ENCODE measurements around the gene LCOR. TPM values are rescaled to one million over a fixed set of nuclear protein-coding genes. Genes with fewer than 3 reads are reported as not detected.
"Not testable (repeated sequence)": the region's sequence is repeated elsewhere in the genome, so short reads cannot be mapped to it uniquely, and the experiment has no call there.

LCOR gene
- total and polyA plus RNA-seq, 4 donors = 2.4 to 38.9 (median 19.5) TPM

DNA sequence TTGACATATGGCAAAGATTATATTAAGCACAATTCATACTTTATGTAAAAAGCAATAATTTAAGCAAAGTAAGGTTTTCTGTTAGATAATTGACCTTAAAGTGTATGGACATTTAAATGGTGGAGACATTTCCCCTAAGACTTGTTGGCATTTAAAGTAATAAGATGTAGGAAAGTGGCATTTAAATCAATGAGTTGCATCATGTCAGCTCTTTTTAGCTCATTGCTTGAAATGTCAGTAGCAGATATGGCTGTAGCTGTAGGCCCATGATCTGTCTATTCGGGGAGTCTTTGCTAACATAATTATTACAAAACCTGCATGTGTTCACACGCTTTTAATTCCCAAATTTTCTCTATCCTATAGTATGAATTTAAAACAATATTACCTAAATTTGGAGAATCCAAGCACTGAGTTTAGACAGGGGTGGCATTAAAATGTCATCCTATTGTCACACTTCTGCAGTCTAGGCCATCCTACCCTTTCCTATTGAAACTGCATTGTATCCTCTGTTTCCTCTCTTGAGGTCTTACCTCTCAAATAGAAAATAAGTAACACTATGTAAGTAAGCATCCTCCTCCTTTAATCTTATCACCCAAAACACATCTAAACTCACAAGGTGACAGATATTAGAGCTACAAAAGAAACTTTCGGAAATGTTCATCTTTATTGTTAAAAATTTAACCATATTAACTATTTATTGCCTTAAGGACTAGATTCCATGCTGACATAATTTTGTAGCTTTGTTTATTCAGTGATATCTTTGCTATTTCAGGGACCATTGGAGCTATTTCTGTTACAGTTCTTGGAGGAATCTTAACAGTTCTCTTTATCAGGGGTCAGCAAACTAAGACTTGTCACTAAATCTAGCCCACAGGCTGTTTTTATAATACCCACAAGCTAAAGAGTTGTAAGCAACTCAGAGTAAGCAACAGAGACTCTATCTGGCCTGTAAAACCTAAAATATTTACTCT, 91.2 kb downstream of the LCOR start:
- Histone ChIP-seq H3K36me3 (ENCODE audit: control insufficient read depth in 1 of 2, insufficient read depth in 2 of 2, low read length in 1 of 2) (no peaks in the 10 kb centered on the region), H3K27ac (ENCODE audit: low read depth in 1 of 2, low read length in 2 of 2) (peak overlapping the region in 1 of 2 donors; percentile 36), H3K27me3 (ENCODE audit: control insufficient read depth in 1 of 2, insufficient read depth in 2 of 2, low read length in 1 of 2) (no peaks in the 10 kb centered on the region), H3K4me1 (ENCODE audit: control insufficient read depth in 1 of 2, insufficient read depth in 2 of 2, low read length in 2 of 2) (no peaks in the 10 kb centered on the region), H3K9me3 (ENCODE audit: control insufficient read depth, low read length) (no peaks in the 10 kb centered on the region), H3K4me3 (ENCODE audit: low read length in 2 of 2) (no peak overlapping the region)
- ATAC-seq (ENCODE audit: low FRiP score) (no peak), DNase-seq (no peak)
- 50 to 56% methylated on average over 3 of the region's 3 CpGs for WGBS, 2 donors
- intact Hi-C loops (cut with DNase I) = no loop called here

DNA sequence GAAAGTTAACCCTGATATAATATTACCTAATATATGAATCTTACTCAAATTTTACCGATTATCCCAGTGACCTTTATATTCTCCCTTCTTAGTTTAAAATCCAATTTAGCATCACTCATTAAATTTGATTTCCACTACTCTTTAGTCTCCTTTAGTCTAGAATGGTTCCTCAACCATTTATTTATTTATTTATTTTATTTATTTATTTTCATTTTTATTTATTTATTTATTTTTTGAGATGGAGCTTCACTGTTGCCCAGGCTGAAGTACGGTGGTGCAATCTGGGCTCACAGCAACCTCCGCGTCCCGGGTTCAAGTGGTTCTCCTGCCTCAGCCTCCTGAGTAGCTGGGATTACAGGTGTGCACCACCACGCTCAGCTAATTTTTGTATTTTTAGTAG, 92.8 kb downstream of the LCOR start:
- 97 to 98% methylated on average over 6 of the region's 6 CpGs for WGBS, 2 donors
- Histone ChIP-seq H3K4me3 (ENCODE audit: low read length in 2 of 2) (no peak overlapping the region), H3K27ac (ENCODE audit: low read depth in 1 of 2, low read length in 2 of 2) (no peak overlapping the region), H3K4me1 (ENCODE audit: control insufficient read depth in 1 of 2, insufficient read depth in 2 of 2, low read length in 2 of 2) (no peaks in the 10 kb centered on the region), H3K27me3 (ENCODE audit: control insufficient read depth in 1 of 2, insufficient read depth in 2 of 2, low read length in 1 of 2) (no peaks in the 10 kb centered on the region), H3K9me3 (ENCODE audit: control insufficient read depth, low read length) (no peaks in the 10 kb centered on the region), H3K36me3 (ENCODE audit: control insufficient read depth in 1 of 2, insufficient read depth in 2 of 2, low read length in 1 of 2) (no peaks in the 10 kb centered on the region)
- ATAC-seq (ENCODE audit: low FRiP score) (no peak), DNase-seq (no peak)
- intact Hi-C loops (cut with DNase I) = no loop called here

DNA sequence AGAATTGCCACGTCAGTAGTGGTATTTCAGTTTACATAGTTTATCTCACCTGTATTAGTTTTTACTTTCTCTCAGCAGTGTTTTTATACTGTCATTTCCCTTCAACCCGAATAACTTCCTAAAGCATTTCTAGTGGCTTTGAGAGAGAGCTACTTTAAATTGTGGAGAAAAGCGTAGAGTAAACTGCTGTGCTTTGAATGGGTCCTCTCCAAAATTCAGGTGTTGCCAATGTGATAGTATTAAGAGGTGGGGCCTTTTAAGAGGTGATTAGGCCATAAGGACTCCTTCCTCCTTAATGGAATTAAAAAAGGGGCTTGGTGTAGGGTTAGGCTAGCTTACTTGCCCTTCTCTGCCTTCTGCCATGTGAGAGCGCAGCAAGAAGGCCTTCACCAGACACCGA, 98.4 kb downstream of the LCOR start:
- no peak overlapping the region for H3K4me3 ChIP-seq (ENCODE audit: low read length in 2 of 2)
- H3K9me3 ChIP-seq (ENCODE audit: control insufficient read depth, low read length) = no peaks in the 10 kb centered on the region
- no peaks in the 10 kb centered on the region for H3K27me3 ChIP-seq (ENCODE audit: control insufficient read depth in 1 of 2, insufficient read depth in 2 of 2, low read length in 1 of 2)
- WGBS, 2 donors = 80 to 82% methylated on average over 5 of the region's 5 CpGs
- DNase-seq = no peak
- H3K4me1 ChIP-seq (ENCODE audit: control insufficient read depth in 1 of 2, insufficient read depth in 2 of 2, low read length in 2 of 2) = no peaks in the 10 kb centered on the region
- intact Hi-C loops (cut with DNase I) = no loop called here
- no peaks in the 10 kb centered on the region for H3K36me3 ChIP-seq (ENCODE audit: control insufficient read depth in 1 of 2, insufficient read depth in 2 of 2, low read length in 1 of 2)
- ATAC-seq (ENCODE audit: low FRiP score) = no peak
- H3K27ac ChIP-seq (ENCODE audit: low read depth in 1 of 2, low read length in 2 of 2) = no peak overlapping the region

DNA sequence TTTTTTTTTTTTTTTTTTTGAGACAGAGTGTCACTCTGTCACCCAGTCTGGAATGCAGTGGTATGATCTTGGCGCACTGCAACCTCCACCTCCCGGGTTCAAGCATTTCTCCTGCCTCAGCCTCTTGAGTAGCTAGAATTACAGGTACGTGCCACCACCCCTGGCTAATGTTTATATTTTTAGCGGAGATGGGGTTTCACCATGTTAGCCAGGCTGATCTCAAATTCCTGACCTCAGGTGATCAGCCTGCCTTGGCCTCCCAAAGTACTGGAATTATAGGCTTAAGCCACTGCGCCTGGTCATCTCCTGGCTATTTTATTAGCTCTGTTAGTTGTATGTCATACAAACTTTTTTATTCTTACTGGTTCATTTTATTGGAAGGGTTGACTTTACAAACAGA, 103.0 kb downstream of the LCOR start:
- no peak for ATAC-seq (ENCODE audit: low FRiP score)

DNA sequence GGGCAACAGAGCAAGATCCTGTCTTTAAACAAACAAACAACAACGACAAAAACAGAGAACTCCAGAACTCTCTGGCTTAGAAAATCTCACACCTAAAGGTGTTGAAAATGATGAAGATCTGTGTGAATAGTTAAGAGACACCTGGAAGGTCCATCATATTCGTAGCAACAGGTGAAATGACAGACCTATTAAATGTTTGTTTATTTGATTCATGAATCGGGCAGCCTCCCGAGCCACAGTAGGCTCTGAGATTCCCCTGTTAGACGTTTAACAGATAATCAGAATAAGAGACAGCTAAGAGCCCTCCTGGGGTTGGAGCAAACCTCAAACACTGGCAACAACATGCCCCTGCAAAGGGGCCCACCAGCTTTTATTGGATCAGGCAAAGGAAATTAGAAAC, 103.7 kb downstream of the LCOR start:
- WGBS, 2 donors = 91 to 93% methylated on average over 5 of the region's 5 CpGs

More for the DNA sequence above, 103.0 kb downstream of the LCOR start:
- intact Hi-C loops (cut with DNase I) = no loop called here
- H3K4me1 ChIP-seq (ENCODE audit: control insufficient read depth in 1 of 2, insufficient read depth in 2 of 2, low read length in 2 of 2) = no peaks in the 10 kb centered on the region
- no peak overlapping the region for H3K27ac ChIP-seq (ENCODE audit: low read depth in 1 of 2, low read length in 2 of 2)
- H3K4me3 ChIP-seq (ENCODE audit: low read length in 2 of 2) = no peak overlapping the region
- H3K27me3 ChIP-seq (ENCODE audit: control insufficient read depth in 1 of 2, insufficient read depth in 2 of 2, low read length in 1 of 2) = no peaks in the 10 kb centered on the region
- no peaks in the 10 kb centered on the region for H3K36me3 ChIP-seq (ENCODE audit: control insufficient read depth in 1 of 2, insufficient read depth in 2 of 2, low read length in 1 of 2)
- no peaks in the 10 kb centered on the region for H3K9me3 ChIP-seq (ENCODE audit: control insufficient read depth, low read length)
- no peak for DNase-seq
- WGBS, 2 donors = 97 to 99% methylated on average over 5 of the region's 5 CpGs

DNA sequence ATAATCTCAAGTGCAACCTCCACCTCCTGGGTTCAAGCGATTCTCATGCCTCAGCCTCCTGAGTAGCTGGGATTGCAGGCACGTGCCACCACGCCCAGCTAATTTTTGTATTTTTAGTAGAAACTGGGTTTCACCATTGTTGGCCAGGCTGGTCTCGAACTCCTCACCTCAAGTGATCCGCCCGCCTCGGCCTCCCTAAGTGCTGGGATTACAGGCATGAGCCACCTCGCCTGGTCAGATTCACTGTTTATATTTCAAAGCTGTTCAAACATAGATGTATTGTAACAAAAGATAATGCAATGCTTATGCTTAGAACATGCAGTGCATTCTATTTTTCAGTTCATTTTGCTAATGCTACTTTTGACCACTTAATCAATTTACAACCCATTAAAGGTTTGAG, 111.1 kb downstream of the LCOR start:
- WGBS, 2 donors = 93 to 95% methylated on average over 8 of the region's 8 CpGs

More for the DNA sequence above, 103.7 kb downstream of the LCOR start:
- Histone ChIP-seq H3K9me3 (ENCODE audit: control insufficient read depth, low read length) (no peaks in the 10 kb centered on the region), H3K27me3 (ENCODE audit: control insufficient read depth in 1 of 2, insufficient read depth in 2 of 2, low read length in 1 of 2) (no peaks in the 10 kb centered on the region), H3K27ac (ENCODE audit: low read depth in 1 of 2, low read length in 2 of 2) (no peak overlapping the region), H3K4me1 (ENCODE audit: control insufficient read depth in 1 of 2, insufficient read depth in 2 of 2, low read length in 2 of 2) (no peaks in the 10 kb centered on the region), H3K36me3 (ENCODE audit: control insufficient read depth in 1 of 2, insufficient read depth in 2 of 2, low read length in 1 of 2) (no peaks in the 10 kb centered on the region), H3K4me3 (ENCODE audit: low read length in 2 of 2) (no peak overlapping the region)
- DNase-seq = no peak
- intact Hi-C loops (cut with DNase I) = no loop called here
- no peak for ATAC-seq (ENCODE audit: low FRiP score)

DNA sequence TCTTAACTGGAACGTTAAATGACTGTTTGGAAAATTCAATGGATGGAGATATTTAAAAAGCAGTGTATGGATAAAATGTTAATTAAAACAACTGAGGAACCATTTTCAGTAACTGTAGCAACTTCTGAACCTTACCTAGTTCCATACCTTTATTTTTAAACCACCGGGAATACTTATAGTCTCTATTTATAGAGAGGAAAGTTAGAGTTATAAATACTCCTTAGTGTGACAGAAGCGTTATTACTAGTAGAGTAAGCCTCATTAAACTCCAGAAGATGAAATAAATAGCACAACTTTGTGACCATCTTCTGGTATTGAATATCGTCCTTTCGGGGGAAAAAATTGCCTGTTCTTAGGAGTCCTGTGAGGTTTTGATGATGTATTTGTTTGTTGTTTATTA, 114.9 kb downstream of the LCOR start:
- ATAC-seq (ENCODE audit: low FRiP score) = no peak
- H3K27me3 ChIP-seq (ENCODE audit: control insufficient read depth in 1 of 2, insufficient read depth in 2 of 2, low read length in 1 of 2) = no peaks in the 10 kb centered on the region
- 78 to 83% methylated on average over 5 of the region's 5 CpGs for WGBS, 2 donors

More for the DNA sequence above, 111.1 kb downstream of the LCOR start:
- ATAC-seq (ENCODE audit: low FRiP score); H3K27me3 ChIP-seq (ENCODE audit: control insufficient read depth in 1 of 2, insufficient read depth in 2 of 2, low read length in 1 of 2); H3K9me3 ChIP-seq (ENCODE audit: control insufficient read depth, low read length); H3K27ac ChIP-seq (ENCODE audit: low read depth in 1 of 2, low read length in 2 of 2); H3K4me1 ChIP-seq (ENCODE audit: control insufficient read depth in 1 of 2, insufficient read depth in 2 of 2, low read length in 2 of 2); H3K36me3 ChIP-seq (ENCODE audit: control insufficient read depth in 1 of 2, insufficient read depth in 2 of 2, low read length in 1 of 2); intact Hi-C loops (cut with DNase I); H3K4me3 ChIP-seq (ENCODE audit: low read length in 2 of 2); DNase-seq: not testable (repeated sequence)

DNA sequence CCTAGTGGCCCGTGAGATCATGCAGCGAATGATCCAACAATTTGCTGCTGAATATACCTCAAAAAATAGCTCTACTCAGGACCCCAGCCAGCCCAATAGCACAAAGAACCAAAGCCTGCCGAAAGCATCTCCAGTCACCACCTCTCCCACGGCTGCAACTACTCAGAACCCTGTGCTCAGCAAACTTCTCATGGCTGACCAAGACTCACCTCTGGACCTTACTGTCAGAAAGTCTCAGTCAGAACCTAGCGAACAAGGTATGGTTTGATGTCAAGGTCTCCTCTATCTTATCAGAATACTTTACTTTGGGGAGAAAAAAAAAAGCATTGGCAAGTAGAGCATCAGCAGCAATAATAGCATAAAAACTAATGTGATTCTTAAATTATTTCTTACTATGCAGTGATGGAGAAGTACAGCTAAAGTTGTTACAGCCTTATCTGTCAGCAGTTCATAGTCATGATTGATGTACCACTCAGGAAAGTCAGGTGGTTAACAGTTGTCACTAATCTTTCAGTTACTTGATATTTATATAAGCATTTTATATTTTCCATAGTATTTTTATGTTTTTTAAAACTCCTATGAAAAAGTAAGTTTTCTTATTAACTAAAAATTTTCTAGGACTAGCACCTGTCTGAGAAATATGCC, 117.1 kb downstream of the LCOR start:
- DNase-seq (no peak), ATAC-seq (ENCODE audit: low FRiP score) (no peak)
- Histone ChIP-seq H3K9me3 (ENCODE audit: control insufficient read depth, low read length) (no peaks in the 10 kb centered on the region), H3K4me3 (ENCODE audit: low read length in 2 of 2) (no peak overlapping the region), H3K27ac (ENCODE audit: low read depth in 1 of 2, low read length in 2 of 2) (no peak overlapping the region), H3K27me3 (ENCODE audit: control insufficient read depth in 1 of 2, insufficient read depth in 2 of 2, low read length in 1 of 2) (no peaks in the 10 kb centered on the region), H3K4me1 (ENCODE audit: control insufficient read depth in 1 of 2, insufficient read depth in 2 of 2, low read length in 2 of 2) (no peaks in the 10 kb centered on the region), H3K36me3 (ENCODE audit: control insufficient read depth in 1 of 2, insufficient read depth in 2 of 2, low read length in 1 of 2) (no peaks in the 10 kb centered on the region)
- WGBS, 2 donors = 89 to 91% methylated on average over 5 of the region's 5 CpGs
- intact Hi-C loops (cut with DNase I) = no loop called here

More for the DNA sequence above, 114.9 kb downstream of the LCOR start:
- intact Hi-C loops (cut with DNase I) = no loop called here
- Histone ChIP-seq H3K9me3 (ENCODE audit: control insufficient read depth, low read length) (no peaks in the 10 kb centered on the region), H3K36me3 (ENCODE audit: control insufficient read depth in 1 of 2, insufficient read depth in 2 of 2, low read length in 1 of 2) (no peaks in the 10 kb centered on the region), H3K4me1 (ENCODE audit: control insufficient read depth in 1 of 2, insufficient read depth in 2 of 2, low read length in 2 of 2) (no peaks in the 10 kb centered on the region), H3K4me3 (ENCODE audit: low read length in 2 of 2) (no peak overlapping the region), H3K27ac (ENCODE audit: low read depth in 1 of 2, low read length in 2 of 2) (no peak overlapping the region)
- no peak for DNase-seq
